Measurements from ENCODE around the gene CZIB. TPM values are rescaled to one million over a fixed set of nuclear protein-coding genes. Genes with fewer than 3 reads are reported as not detected.
"Not testable (repeated sequence)": the region's sequence is repeated elsewhere in the genome, so short reads cannot be mapped to it uniquely, and the experiment has no call there.

The CZIB gene
- total RNA-seq, 1 donor from 2014 or later = 58.2 TPM

GRCh38 chr1:53189061-53189460, 31.4 kb downstream of the CZIB start:
- no peak for DNase-seq (ENCODE audit: low spot score)

- DNase-seq (ENCODE audit: low spot score) = no peak
Observed at GRCh38 chr1:53188099-53188498, 32.3 kb downstream of the CZIB start.

GRCh38 chr1:53187401-53187800, 33.0 kb downstream of the CZIB start:
- no peak for DNase-seq (ENCODE audit: low spot score)

GRCh38 chr1:53186533-53186932, 33.9 kb downstream of the CZIB start:
- no peak for DNase-seq (ENCODE audit: low spot score)

- DNase-seq (ENCODE audit: low spot score) = not testable (repeated sequence)
Observed at GRCh38 chr1:53185955-53186297, 34.5 kb downstream of the CZIB start.

- no peak for DNase-seq (ENCODE audit: low spot score)
Observed at GRCh38 chr1:53183095-53183990, 37.1 kb downstream of the CZIB start.

GRCh38 chr1:53182716-53183094, 37.7 kb downstream of the CZIB start:
- DNase-seq (ENCODE audit: low spot score) = no peak

- peak; percentile 81 for DNase-seq (ENCODE audit: low spot score)
Observed at GRCh38 chr1:53182111-53182593, 38.3 kb downstream of the CZIB start.

- DNase-seq (ENCODE audit: low spot score) = no peak
Observed at GRCh38 chr1:53180951-53181350, 39.5 kb downstream of the CZIB start.

- no peak for DNase-seq (ENCODE audit: low spot score)
Observed at GRCh38 chr1:53180226-53180625, 40.2 kb downstream of the CZIB start.

GRCh38 chr1:53176452-53177208, 43.8 kb downstream of the CZIB start:
- DNase-seq (ENCODE audit: low spot score) = no peak

- no peak for DNase-seq (ENCODE audit: low spot score)
Observed at GRCh38 chr1:53174971-53175913, 45.2 kb downstream of the CZIB start.

GRCh38 chr1:53172426-53173128, 47.9 kb downstream of the CZIB start:
- DNase-seq (ENCODE audit: low spot score) = no peak

- DNase-seq (ENCODE audit: low spot score) = no peak
Observed at GRCh38 chr1:53166912-53167311, 53.5 kb downstream of the CZIB start.

GRCh38 chr1:53166366-53166765, 54.1 kb downstream of the CZIB start:
- no peak for DNase-seq (ENCODE audit: low spot score)

- DNase-seq (ENCODE audit: low spot score) = no peak
Observed at GRCh38 chr1:53165408-53165961, 54.9 kb downstream of the CZIB start.

Other genes starting within 250 kb of the CZIB start
- gene PODN, start 158.4 kb downstream of the CZIB start, total RNA-seq = 20.9 TPM
- gene SLC1A7, start 78.0 kb downstream of the CZIB start, total RNA-seq = not detected
- gene CPT2, start 23.8 kb downstream of the CZIB start, total RNA-seq = 28.6 TPM
- 36.0 TPM for gene MAGOH, start 17.9 kb upstream of the CZIB start, total RNA-seq
- gene LRP8, start 107.4 kb upstream of the CZIB start, total RNA-seq = 11.3 TPM
- gene DMRTB1, start 238.8 kb upstream of the CZIB start, total RNA-seq = not detected